Dermis blood vessel endothelial cell (primary cell): Measurements from ENCODE around the gene TTI1. TPM values are rescaled to one million over a fixed set of nuclear protein-coding genes. Genes with fewer than 3 reads are reported as not detected.

Source experiments
- DNase-seq: peaks from one replicate; pipeline ENCODE4 v3.0.0; 2010
- total RNA-seq: library from RNA; depleted of rRNA; stranded (reverse); fragments of >200 nt; gene quantifications from 2 replicates; pipeline ENCODE4 v1.2.3, GENCODE V29; 2014

Gene TTI1
- total RNA-seq, 1 donor from 2014 or later = 18.5 TPM

GRCh38 chr20:38054647-38055046 lies 21.4 kb upstream of the TTI1 start:
- no peak for DNase-seq

- no peak for DNase-seq
These were observed 19.6 kb upstream of the TTI1 start for GRCh38 chr20:38052870-38053269.

GRCh38 chr20:38050686-38051085 lies 17.4 kb upstream of the TTI1 start:
- DNase-seq = no peak

- peak; percentile 78 for DNase-seq
These were observed 16.5 kb upstream of the TTI1 start for GRCh38 chr20:38049800-38050199.

GRCh38 chr20:38046572-38046971 lies 13.3 kb upstream of the TTI1 start:
- no peak for DNase-seq

GRCh38 chr20:38044685-38045084 lies 11.4 kb upstream of the TTI1 start:
- DNase-seq = no peak

GRCh38 chr20:38043512-38044300 lies 10.4 kb upstream of the TTI1 start:
- DNase-seq = peak; percentile 54

- DNase-seq = no peak
These were observed 7.0 kb upstream of the TTI1 start for GRCh38 chr20:38040276-38040675.

GRCh38 chr20:38036366-38036765 lies 3.1 kb upstream of the TTI1 start:
- DNase-seq = no peak

GRCh38 chr20:38034961-38035360 lies 1.7 kb upstream of the TTI1 start:
- no peak for DNase-seq

GRCh38 chr20:38034108-38034649 lies 923 bp upstream of the TTI1 start:
- DNase-seq = peak; percentile 19

GRCh38 chr20:38032585-38033329 lies 499 bp downstream of the TTI1 start:
- no peak for DNase-seq

- DNase-seq = no peak
These were observed 1.3 kb downstream of the TTI1 start for GRCh38 chr20:38031957-38032356.

- no peak for DNase-seq
These were observed 3.8 kb downstream of the TTI1 start for GRCh38 chr20:38029453-38029852.

- no peak for DNase-seq
These were observed 8.8 kb downstream of the TTI1 start for GRCh38 chr20:38024496-38024895.

- peak; percentile 65 for DNase-seq
These were observed 9.9 kb downstream of the TTI1 start for GRCh38 chr20:38023181-38024001.

- DNase-seq = no peak
These were observed 12.0 kb downstream of the TTI1 start for GRCh38 chr20:38021087-38021772.

- DNase-seq = no peak
These were observed 14.9 kb downstream of the TTI1 start for GRCh38 chr20:38018385-38018784.

GRCh38 chr20:38017959-38018358 lies 15.3 kb downstream of the TTI1 start:
- no peak for DNase-seq

- DNase-seq = peak; percentile 62
These were observed 19.4 kb downstream of the TTI1 start for GRCh38 chr20:38013887-38014286.

GRCh38 chr20:38012332-38012731 lies 20.9 kb downstream of the TTI1 start:
- no peak for DNase-seq

- DNase-seq = no peak
These were observed 21.6 kb downstream of the TTI1 start for GRCh38 chr20:38011696-38012095.
